GM10847 (cell line): Measurements from ENCODE around the gene TMPRSS11D.

Source experiments
- POLR2A ChIP-seq: IDR thresholded peaks from 2 replicates; pipeline ENCODE4 v1.6.1; 2011; ENCODE audit not compliant: insufficient read length; ENCODE audit errors: extremely low read depth

The TMPRSS11D gene

GRCh38 chr4:67883902-67884301 lies at the start of gene TMPRSS11D:
TSS of gene TMPRSS11D (minus strand) at chr4:67884002. CDS start at chr4:67883933, 69 bp downstream.
- TF ChIP-seq POLR2A, result no peak

- TF ChIP-seq POLR2A, result no peak
These were observed 49.2 kb upstream of the TMPRSS11D start for GRCh38 chr4:67933038-67933437.

- no peak for TF ChIP-seq POLR2A
These were observed 47.5 kb upstream of the TMPRSS11D start for GRCh38 chr4:67931256-67931655.

- no peak for TF ChIP-seq POLR2A
These were observed 45.6 kb upstream of the TMPRSS11D start for GRCh38 chr4:67929426-67929825.

DNA sequence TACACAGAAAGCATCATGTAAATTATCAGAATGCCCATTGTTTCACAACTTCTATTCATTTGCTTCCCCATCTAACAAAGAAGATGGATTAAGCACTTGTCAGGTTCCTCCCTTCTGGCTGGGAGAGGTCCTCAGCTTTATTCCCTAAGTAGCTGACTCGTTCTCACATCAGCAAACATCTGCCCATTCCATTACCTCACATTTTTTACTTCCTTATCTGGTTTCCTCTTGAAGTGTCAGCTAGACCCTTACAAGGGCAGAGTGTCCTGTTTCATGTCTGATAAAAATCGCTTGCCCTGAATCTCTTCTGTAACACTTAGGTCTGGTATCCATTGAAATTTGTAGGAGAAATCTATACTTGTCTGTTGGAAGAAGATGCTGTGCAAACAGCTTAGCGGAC lies 44.7 kb upstream of the TMPRSS11D start:
- no peak for TF ChIP-seq POLR2A

DNA sequence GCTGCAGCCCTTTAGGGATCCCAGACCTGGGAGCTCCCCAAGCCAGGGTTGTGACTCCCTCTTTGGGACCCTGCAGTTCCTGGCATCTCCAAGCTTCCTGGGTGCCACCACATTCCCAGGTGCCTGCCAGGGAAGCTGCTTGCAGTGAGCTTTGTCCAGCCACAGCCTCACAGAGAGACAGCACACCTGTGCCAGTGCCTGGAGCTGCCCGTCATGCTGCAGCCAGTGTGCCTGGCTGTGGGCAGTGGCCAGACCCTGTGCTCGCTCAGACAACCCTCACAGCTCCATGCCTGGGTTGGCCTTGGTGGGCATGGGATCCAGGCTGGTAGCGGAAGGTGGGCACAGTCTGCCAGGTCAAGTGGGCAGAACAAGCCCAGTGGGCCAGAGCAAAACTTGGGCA lies 43.4 kb upstream of the TMPRSS11D start:
- TF ChIP-seq POLR2A, result no peak

DNA sequence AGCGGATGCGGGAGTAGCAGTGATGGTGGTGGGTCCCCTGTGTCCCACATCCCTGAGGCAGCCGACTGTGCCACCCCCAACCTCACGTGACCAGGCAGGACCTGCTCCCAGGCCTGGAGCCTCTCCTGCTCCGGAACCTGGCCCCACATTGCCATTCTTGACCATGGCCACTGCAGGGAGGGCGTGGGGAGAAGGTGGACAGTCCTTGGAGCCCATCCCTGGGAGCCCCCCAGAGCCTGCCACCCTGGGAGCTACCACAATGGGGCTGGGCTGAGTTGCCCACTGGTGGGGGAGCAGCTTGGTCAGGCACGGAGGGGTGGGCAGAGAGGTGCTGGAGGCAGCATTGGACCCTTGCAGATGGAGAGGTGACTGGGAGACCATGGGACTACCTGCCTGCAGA lies 42.7 kb upstream of the TMPRSS11D start:
- no peak for TF ChIP-seq POLR2A

DNA sequence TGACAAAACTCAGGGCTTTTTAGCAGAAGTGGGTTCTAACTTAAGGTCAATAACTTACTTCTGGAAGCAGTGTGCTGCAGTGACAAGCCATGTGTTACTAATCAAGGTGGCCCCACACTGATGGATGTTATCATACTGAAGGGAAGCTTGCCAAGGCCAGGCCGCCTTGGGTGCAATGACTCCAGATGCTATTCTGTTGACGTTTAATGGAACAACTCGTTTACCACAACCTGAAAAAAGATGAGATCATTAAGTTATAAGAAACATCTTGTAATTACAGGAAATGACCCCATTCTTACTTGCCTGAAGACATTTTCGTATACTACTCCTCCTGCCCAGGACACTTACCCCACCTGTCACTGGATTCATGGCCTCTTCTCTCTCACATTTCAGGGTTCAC lies 38.9 kb upstream of the TMPRSS11D start:
- no peak for TF ChIP-seq POLR2A

DNA sequence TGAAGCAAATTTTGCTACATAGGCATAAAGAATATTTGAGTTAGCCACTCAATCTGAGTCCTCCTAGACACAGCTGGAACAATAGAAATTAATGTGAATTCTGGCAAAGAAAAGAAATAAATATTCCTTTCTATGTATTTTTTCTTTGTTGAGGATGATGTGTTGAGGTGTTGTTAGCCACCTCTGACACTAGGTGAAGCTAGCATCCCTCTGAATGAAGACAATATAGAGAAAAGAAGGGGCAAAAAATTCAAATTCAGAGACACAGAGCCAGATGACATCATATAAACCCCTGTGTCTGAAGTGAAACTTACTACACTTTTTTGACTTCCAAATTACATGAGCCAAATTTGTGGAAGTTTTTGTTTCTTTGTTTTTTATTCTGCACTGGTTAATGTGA lies 34.6 kb upstream of the TMPRSS11D start:
- no peak for TF ChIP-seq POLR2A

DNA sequence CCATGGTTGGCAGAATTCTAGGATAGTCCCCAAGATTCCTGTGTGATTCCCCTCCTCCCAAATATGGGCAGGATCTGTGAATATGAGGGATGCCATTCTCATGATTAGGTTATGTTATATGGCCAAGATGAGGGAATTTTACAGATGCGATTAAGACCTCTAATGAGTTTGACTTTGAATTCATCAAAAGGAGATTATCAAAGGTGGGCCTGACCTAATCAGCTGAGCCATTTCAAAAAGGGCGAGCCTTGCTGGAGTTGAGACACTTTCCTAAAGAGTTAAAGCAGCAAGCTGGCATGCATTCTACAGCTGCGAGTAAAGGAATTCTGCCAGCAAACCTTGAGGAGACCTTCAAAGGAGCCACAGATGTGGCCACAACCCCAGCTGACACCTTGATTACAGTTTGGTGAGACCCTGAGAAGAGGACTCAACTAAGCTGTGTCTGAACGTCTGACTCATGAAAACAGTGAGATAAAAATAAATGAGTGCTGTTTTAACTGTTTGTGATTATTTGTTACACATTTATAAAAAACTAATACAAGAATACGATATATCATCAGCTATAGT lies 31.7 kb upstream of the TMPRSS11D start:
- no peak for TF ChIP-seq POLR2A

GRCh38 chr4:67912080-67912479 lies 28.3 kb upstream of the TMPRSS11D start:
- TF ChIP-seq POLR2A, result no peak

DNA sequence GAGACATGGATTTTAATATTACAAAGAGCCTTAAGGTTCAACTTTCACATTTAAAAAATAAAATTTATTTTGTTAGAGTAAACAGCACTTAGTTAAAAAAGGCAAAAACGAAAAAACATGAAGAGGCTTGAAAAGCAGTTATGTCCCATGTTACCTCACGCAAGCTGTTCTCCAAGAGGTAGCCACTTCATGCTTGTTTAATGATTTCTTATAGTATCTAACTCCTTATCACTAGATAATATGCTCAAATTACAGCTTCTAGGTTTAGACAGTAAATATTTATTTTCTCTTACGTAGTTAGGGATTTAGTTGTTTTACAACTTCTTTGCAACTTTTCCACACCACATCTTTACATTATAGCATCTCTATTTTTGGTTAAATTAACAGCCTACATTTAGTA lies 27.8 kb upstream of the TMPRSS11D start:
- no peak for TF ChIP-seq POLR2A

- no peak for TF ChIP-seq POLR2A
These were observed 27.3 kb upstream of the TMPRSS11D start for GRCh38 chr4:67911141-67911540.

- no peak for TF ChIP-seq POLR2A
These were observed 26.7 kb upstream of the TMPRSS11D start for GRCh38 chr4:67910585-67910905.

DNA sequence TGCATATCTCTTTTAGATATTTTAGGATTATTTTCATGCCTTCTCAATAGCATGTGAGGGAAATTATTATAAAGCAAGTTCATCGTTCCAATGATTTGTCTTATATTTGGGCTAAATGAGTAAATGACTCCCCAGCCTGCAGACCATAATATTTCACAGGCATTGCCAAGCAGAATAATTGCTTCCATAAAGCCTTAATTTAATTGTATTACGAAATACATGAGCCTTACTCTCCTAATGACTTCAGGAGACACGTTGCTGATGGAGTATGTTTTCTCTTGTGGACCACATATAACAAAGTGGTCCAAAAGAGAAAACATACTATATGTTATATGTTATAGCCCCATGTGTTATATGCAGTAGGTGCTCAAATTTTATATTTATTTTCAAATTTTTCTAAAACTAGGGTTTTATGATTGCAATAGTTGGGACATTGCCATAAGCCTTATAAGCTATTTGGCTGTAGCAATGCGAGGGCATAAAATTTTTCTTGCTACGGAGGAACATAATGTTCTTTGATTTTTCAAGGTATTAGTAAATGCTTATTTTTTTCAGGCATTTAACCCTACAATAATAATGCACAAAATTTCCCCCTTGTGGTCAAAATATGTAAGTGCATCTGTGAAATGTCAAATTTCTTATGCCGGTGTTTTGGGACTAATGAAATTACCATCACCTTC lies 26.2 kb upstream of the TMPRSS11D start:
- TF ChIP-seq POLR2A, result no peak

DNA sequence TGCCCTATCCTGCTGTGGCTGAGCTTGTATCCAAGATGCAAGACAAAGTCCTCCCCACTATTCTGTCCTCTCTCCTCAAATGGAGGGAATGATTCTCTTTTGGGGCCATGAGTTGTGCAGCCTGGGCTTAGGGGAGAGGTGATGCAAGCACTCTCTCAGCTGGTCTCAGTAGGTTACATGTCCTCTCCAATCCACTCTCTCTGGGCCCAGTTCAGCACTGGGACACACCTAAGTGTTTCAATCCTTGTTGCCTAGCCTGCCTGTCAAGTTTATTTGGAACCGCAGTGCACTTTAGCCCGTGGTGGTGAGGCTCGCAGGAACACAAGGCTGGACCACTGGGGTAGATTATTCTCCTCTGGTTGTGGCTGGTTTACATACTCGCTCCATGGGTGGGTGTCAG lies 23.8 kb upstream of the TMPRSS11D start:
- no peak for TF ChIP-seq POLR2A

DNA sequence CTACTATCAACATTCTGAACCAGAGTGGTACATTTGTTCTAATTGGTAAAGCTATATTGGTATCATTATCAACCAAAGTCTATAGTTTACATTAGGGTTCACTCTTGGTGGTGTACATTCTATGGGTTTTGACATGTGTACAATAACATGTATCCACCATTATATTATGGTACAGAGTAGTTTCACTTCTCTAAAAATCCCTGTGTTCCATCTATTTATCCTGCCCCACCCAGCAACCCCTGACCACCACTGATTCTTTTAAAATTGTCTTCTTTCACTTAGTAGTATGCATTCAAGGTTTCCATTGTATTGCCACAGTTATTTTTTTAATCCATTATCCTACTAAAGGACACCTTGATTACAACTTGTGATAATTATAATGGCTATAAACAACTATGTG lies 15.3 kb upstream of the TMPRSS11D start:
- TF ChIP-seq POLR2A, result no peak
